GM23248 (cell line): Measurements from ENCODE around the gene CEACAM18.

Experiments used
- EZH2 ChIP-seq: fragments of 200-600 bp; sonication (generic); IDR thresholded peaks from 2 replicates; pipeline ENCODE4 v1.6.1; 2018; ENCODE audit warnings: antibody characterized with exemption, mild to moderate bottlenecking; ENCODE audit not compliant: insufficient read depth, poor library complexity, severe bottlenecking
- EZH2phosphoT487 ChIP-seq: fragments of 200-600 bp; sonication (generic); IDR thresholded peaks from 2 replicates; pipeline ENCODE4 v1.6.1; 2018; ENCODE audit warnings: antibody characterized with exemption, moderate library complexity, mild to moderate bottlenecking, low read depth; ENCODE audit not compliant: insufficient read depth

- no peak for TF ChIP-seq EZH2
- TF ChIP-seq EZH2phosphoT487 = no peak
These were observed 13.2 kb downstream of the CEACAM18 start for GRCh38 chr19:51491586-51491985.
